Uterus (tissue), 4 donors: ENCODE measurements around the gene PDE10A. TPM values are rescaled to one million over a fixed set of nuclear protein-coding genes. Genes with fewer than 3 reads are reported as not detected.

Experiments used
- DNase-seq, 2 donors: peaks; one replicate each; pipeline ENCODE4 v3.0.0-alpha.2; 2019 to 2020
- H3K27ac ChIP-seq, 2 donors: fragments of 200-600 bp; sonication (generic); 1 replicate in 1 of 2; 2 replicates in 1 of 2; pipeline ENCODE4 v1.5.1; 2016 to 2018
- H3K27me3 ChIP-seq, 2 donors: fragments of 200-600 bp; sonication (generic); one replicate each; pipeline ENCODE4 v1.5.1; 2018 to 2019; ENCODE audit warnings: control low read depth in 1 of 2
- H3K36me3 ChIP-seq, 2 donors: fragments of 200-600 bp; sonication (generic); one replicate each; pipeline ENCODE4 v1.5.1; 2019; ENCODE audit warnings: control low read depth in 1 of 2
- H3K4me1 ChIP-seq, 2 donors: fragments of 200-600 bp; sonication (generic); one replicate each; pipeline ENCODE4 v1.5.1; 2018 to 2019; ENCODE audit warnings: control low read depth in 1 of 2
- H3K4me3 ChIP-seq, 2 donors: fragments of 200-600 bp; sonication (generic); 1 replicate in 1 of 2; 2 replicates in 1 of 2; pipeline ENCODE4 v1.5.1; 2018 to 2019; ENCODE audit warnings: mild to moderate bottlenecking in 1 of 2
- H3K9me3 ChIP-seq, 2 donors: fragments of 200-600 bp; sonication (generic); one replicate each; pipeline ENCODE4 v1.5.1; 2019; ENCODE audit warnings: control low read depth in 1 of 2
- POLR2A ChIP-seq, 2 donors: fragments of 450-650 bp; IDR thresholded peaks; one replicate each; pipeline ENCODE4 v1.6.1; 2016; ENCODE audit warnings: antibody characterized with exemption in 2 of 2, mild to moderate bottlenecking in 1 of 2, moderate library complexity in 1 of 2
- intact Hi-C: fragments of 100-400 bp; cut with DNase I; formaldehyde crosslinking; loops from one replicate; pipeline ENCODE4 v1.15.1; 2023; ENCODE audit warnings: low total_unique reads
- total RNA-seq, 4 donors: library from RNA; depleted of rRNA in 3 of 4; stranded (reverse); fragments of >200 nt in 3 of 4; gene quantifications; one replicate each; pipeline versions ENCODE4 v1.1.0 to v1.2.4, GENCODE V29; 2014 to 2023
- TF ChIP-seq, protein P1 (sequence below), 4 experiments: fragments of 200-600 bp in 2 of 4; fragments of 450-650 bp in 2 of 4; sonication (generic) in 2 of 4; IDR thresholded peaks; one replicate each; pipeline ENCODE4 v1.5.1; 2016 to 2019; ENCODE audit warnings: antibody characterized with exemption in 4 of 4, mild to moderate bottlenecking in 2 of 4, moderate library complexity in 1 of 4
- donor health status: DM: yes; HTN: yes; CAD: no.

PDE10A gene
- total RNA-seq, 4 donors from 2014 or later: 13.0 to 73.5 (median 36.4) TPM

DNA sequence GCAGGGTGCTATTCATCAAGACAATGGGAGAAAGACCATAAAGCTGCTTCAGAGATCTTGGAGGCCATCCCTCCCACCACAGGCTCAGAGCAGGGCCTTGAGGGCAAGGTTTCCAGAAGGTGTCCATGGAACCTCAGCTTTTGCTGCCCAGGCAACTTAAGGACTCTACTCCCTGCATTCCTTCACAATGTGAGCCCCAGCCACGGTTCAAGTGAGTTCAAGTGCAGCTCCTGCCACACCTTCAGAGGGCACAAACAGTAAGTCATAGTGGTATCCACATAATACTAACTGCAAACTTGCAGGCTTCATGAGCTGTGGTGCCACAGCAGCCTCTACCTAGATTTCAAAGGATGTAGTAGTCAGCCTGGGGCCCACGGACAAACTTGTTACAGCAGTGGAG lies 209.6 kb downstream of the PDE10A start:
- DNase-seq: no peak
- H3K36me3 ChIP-seq: no peaks in the 10 kb centered on the region
- no peaks in the 10 kb centered on the region for H3K27me3 ChIP-seq
- intact Hi-C loops: no loop called here
- H3K4me3 ChIP-seq: no peak overlapping the region
- TF ChIP-seq POLR2A (IDR thresholded peaks at IDR 0.05): no peak
- TF ChIP-seq, protein P1, sequence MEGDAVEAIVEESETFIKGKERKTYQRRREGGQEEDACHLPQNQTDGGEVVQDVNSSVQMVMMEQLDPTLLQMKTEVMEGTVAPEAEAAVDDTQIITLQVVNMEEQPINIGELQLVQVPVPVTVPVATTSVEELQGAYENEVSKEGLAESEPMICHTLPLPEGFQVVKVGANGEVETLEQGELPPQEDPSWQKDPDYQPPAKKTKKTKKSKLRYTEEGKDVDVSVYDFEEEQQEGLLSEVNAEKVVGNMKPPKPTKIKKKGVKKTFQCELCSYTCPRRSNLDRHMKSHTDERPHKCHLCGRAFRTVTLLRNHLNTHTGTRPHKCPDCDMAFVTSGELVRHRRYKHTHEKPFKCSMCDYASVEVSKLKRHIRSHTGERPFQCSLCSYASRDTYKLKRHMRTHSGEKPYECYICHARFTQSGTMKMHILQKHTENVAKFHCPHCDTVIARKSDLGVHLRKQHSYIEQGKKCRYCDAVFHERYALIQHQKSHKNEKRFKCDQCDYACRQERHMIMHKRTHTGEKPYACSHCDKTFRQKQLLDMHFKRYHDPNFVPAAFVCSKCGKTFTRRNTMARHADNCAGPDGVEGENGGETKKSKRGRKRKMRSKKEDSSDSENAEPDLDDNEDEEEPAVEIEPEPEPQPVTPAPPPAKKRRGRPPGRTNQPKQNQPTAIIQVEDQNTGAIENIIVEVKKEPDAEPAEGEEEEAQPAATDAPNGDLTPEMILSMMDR (IDR thresholded peaks at IDR 0.05): no peak
- no peak overlapping the region for H3K27ac ChIP-seq
- no peaks in the 10 kb centered on the region for H3K4me1 ChIP-seq
- no peaks in the 10 kb centered on the region for H3K9me3 ChIP-seq

DNA sequence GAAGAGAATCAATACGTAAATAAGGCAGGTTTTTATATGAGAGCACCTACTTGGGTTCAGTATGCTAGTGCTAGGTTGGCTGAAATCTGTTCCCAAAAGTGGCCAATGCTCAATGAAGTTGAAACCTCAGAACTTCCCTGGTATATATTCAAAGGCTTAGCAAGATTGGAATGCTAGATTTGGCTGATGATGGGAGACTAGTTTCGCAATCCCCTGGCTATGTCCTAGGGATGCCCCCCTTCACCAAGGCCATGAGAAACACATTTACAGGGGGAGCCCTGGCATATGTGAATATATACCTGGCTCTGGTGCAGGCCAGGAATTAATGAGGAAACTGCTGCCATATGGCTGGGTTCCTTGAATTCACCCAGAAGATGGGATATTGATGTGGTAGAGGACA lies 211.2 kb downstream of the PDE10A start:
- no peaks in the 10 kb centered on the region for H3K36me3 ChIP-seq
- H3K4me3 ChIP-seq: no peak overlapping the region
- no peaks in the 10 kb centered on the region for H3K27me3 ChIP-seq
- no peaks in the 10 kb centered on the region for H3K4me1 ChIP-seq
- intact Hi-C loops: no loop called here
- no peak for DNase-seq
- H3K27ac ChIP-seq: no peak overlapping the region
- no peaks in the 10 kb centered on the region for H3K9me3 ChIP-seq
- no peak for TF ChIP-seq POLR2A (IDR thresholded peaks at IDR 0.05)
- TF ChIP-seq, protein P1 (IDR thresholded peaks at IDR 0.05): no peak

DNA sequence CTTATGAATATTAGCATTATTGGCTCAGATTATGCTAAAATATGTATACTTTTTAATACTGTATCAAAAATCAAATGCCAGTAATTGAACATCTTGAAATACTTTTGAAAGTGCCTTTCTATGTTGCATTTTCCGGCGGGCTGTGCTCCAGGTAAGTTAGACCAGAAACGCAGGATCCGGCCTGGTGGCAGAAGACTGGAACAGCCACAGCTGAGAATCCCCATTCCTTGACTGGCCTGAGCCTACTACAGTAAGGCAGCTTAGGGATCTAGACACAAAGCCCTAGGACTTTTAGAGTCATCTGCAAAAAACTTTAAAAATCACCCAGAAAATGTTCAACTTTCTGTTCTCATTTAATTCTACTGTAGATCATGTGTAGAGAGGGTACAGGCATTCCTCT lies 214.8 kb downstream of the PDE10A start:
- no peaks in the 10 kb centered on the region for H3K4me1 ChIP-seq
- TF ChIP-seq, protein P1 (IDR thresholded peaks at IDR 0.05): no peak
- no peak for TF ChIP-seq POLR2A (IDR thresholded peaks at IDR 0.05)
- H3K9me3 ChIP-seq: no peaks in the 10 kb centered on the region
- H3K4me3 ChIP-seq: no peak overlapping the region
- H3K27me3 ChIP-seq: no peaks in the 10 kb centered on the region
- no peaks in the 10 kb centered on the region for H3K36me3 ChIP-seq
- no peak for DNase-seq
- H3K27ac ChIP-seq: no peak overlapping the region
- intact Hi-C loops: no loop called here

DNA sequence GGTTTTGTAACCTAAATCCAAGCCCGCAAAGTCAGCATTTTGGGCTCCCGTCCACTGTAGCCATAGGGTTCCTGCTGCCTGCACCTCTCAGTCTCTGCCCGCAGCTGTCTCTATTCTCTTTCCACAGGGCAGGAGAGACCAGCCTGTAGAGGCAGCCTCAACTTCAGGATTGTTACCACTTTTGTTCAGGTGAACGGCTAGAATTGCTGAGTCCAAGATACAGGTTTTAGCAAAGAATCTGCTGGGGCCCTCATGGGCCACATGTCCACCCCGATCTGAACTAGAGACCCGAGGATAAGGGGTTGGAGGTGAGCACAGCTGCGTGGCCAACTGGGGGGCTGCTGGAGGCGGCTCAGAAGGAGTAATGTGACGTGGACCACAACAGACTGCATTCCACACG lies 215.9 kb downstream of the PDE10A start:
- Histone ChIP-seq H3K4me1 (no peaks in the 10 kb centered on the region), H3K36me3 (no peaks in the 10 kb centered on the region), H3K27me3 (no peaks in the 10 kb centered on the region), H3K9me3 (no peaks in the 10 kb centered on the region), H3K4me3 (no peak overlapping the region), H3K27ac (no peak overlapping the region)
- DNase-seq: no peak
- TF ChIP-seq, protein P1 (IDR thresholded peaks at IDR 0.05): no peak
- TF ChIP-seq POLR2A (IDR thresholded peaks at IDR 0.05): no peak
- intact Hi-C loops: no loop called here

DNA sequence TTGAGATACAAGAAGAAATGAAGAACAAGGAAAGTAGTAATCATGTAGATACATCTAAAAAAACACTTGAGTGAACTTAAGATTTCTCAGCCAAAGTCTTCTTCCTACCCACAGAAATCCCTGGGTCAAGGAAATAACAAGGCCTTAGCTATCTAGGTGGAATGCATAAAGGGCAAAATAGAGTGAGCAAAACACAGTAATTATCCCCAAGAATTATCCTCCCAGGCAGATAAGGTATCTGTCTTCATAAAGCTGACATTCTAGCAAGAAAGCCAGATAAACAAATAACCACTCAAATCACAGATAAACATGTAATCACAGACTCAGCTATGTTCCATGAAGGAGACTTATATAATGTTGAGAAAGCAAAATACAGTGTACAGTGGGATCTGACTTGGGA lies 216.7 kb downstream of the PDE10A start:
- Histone ChIP-seq H3K36me3 (no peaks in the 10 kb centered on the region), H3K27me3 (no peaks in the 10 kb centered on the region)
- intact Hi-C loops: no loop called here

More for the DNA sequence above, 216.7 kb downstream of the PDE10A start:
- no peaks in the 10 kb centered on the region for H3K4me1 ChIP-seq
- no peak overlapping the region for H3K4me3 ChIP-seq
- no peak for DNase-seq
- H3K9me3 ChIP-seq: no peaks in the 10 kb centered on the region
- no peak overlapping the region for H3K27ac ChIP-seq
- no peak for TF ChIP-seq POLR2A (IDR thresholded peaks at IDR 0.05)
- TF ChIP-seq, protein P1 (IDR thresholded peaks at IDR 0.05): no peak
